WTC11 (cell line): ENCODE data around the gene SLC7A10. TPM values are rescaled to one million over a fixed set of nuclear protein-coding genes. Genes with fewer than 3 reads are reported as not detected.

ENCODE experiments used
- ATAC-seq: fragments of 200-7000 bp; cut with Tn5 transposase; 2 replicates; pipeline ENCODE4 v1.10.0; 2021; ENCODE audit warnings: mild to moderate bottlenecking, moderate library complexity
- CTCF ChIA-PET: fragments of 300-600 bp; sonication (Branson Sonifier 250); formaldehyde crosslinking; loops from one replicate; lab custom pipeline; 2021; ENCODE audit warnings: antibody characterized with exemption; lab: Charles Lee
- POLR2A ChIA-PET: fragments of 350-600 bp; sonication (Branson Sonifier 250); formaldehyde crosslinking; loops from one replicate; lab custom pipeline; 2021; ENCODE audit warnings: antibody characterized with exemption; lab: Charles Lee
- DNase-seq: peaks from one replicate; pipeline ENCODE4 v3.0.0; 2021; ENCODE audit warnings: low spot score
- H3K27ac Mint-ChIP-seq: 2 replicates; pipeline ENCODE4 v1.8.0; 2021; ENCODE audit warnings: mixed read lengths
- H3K27me3 Mint-ChIP-seq: 2 replicates; pipeline ENCODE4 v1.8.0; 2021; ENCODE audit warnings: low read depth, mild to moderate bottlenecking, moderate library complexity, mixed read lengths
- H3K36me3 Mint-ChIP-seq: 2 replicates; pipeline ENCODE4 v1.8.0; 2021; ENCODE audit warnings: mixed read lengths
- H3K4me1 Mint-ChIP-seq: 2 replicates; pipeline ENCODE4 v1.8.0; 2022; ENCODE audit warnings: mixed read lengths
- H3K4me3 Mint-ChIP-seq: 2 replicates; pipeline ENCODE4 v1.8.0; 2021; ENCODE audit warnings: mild to moderate bottlenecking, moderate library complexity, mixed read lengths
- H3K9me3 Mint-ChIP-seq: 2 replicates; pipeline ENCODE4 v1.8.0; 2021; ENCODE audit warnings: mixed read lengths
- CBFB ChIP-seq: sonication (generic); formaldehyde crosslinking; IDR thresholded peaks from 2 replicates; pipeline ENCODE4 v1.8.1; 2022; ENCODE audit warnings: mild to moderate bottlenecking, low read depth, missing genetic modification reagents
- CDX4 ChIP-seq: fragments of 250-450 bp; sonication (Bioruptor Pico); IDR thresholded peaks from 2 replicates; pipeline ENCODE4 v1.9.0; 2021; ENCODE audit warnings: moderate library complexity, mild to moderate bottlenecking, inconsistent platforms, borderline replicate concordance
- CREM ChIP-seq: sonication (generic); formaldehyde crosslinking; IDR thresholded peaks from 2 replicates; pipeline ENCODE4 v1.8.1; 2022; ENCODE audit warnings: mild to moderate bottlenecking, missing genetic modification reagents, moderate library complexity
- CTCF ChIP-seq: fragments of 200-600 bp; IDR thresholded peaks from 2 replicates; pipeline ENCODE4 v1.8.0; 2022; ENCODE audit warnings: antibody characterized with exemption
- ESRRA ChIP-seq: sonication (generic); formaldehyde crosslinking; IDR thresholded peaks from 2 replicates; pipeline ENCODE4 v1.8.1; 2022; ENCODE audit warnings: mild to moderate bottlenecking, missing genetic modification reagents, borderline replicate concordance
- FOXP1 ChIP-seq: sonication (generic); formaldehyde crosslinking; IDR thresholded peaks from 2 replicates; pipeline ENCODE4 v1.8.0; 2022; ENCODE audit warnings: missing genetic modification reagents, mild to moderate bottlenecking, moderate library complexity, borderline replicate concordance
- GABPB1 ChIP-seq: sonication (generic); formaldehyde crosslinking; IDR thresholded peaks from 2 replicates; pipeline ENCODE4 v1.8.1; 2023; ENCODE audit warnings: mild to moderate bottlenecking, missing genetic modification reagents
- GRHL2 ChIP-seq: fragments of 250-450 bp; sonication (Bioruptor Pico); IDR thresholded peaks from 2 replicates; pipeline ENCODE4 v1.8.0; 2022; ENCODE audit warnings: mild to moderate bottlenecking, moderate library complexity; ENCODE audit not compliant: insufficient replicate concordance, severe bottlenecking
- HMGXB4 ChIP-seq: sonication (generic); formaldehyde crosslinking; IDR thresholded peaks from 2 replicates; pipeline ENCODE4 v1.8.1; 2023; ENCODE audit warnings: mild to moderate bottlenecking, moderate library complexity, missing genetic modification reagents
- RORB ChIP-seq: fragments of 250-450 bp; sonication (Bioruptor Pico); IDR thresholded peaks from 2 replicates; pipeline ENCODE4 v1.9.0; 2021; ENCODE audit warnings: mild to moderate bottlenecking
- SMAD3 ChIP-seq: sonication (generic); formaldehyde crosslinking; IDR thresholded peaks from 2 replicates; pipeline ENCODE4 v1.8.0; 2022; ENCODE audit warnings: missing genetic modification reagents, mild to moderate bottlenecking, borderline replicate concordance
- SP1 ChIP-seq: sonication (generic); formaldehyde crosslinking; conservative IDR thresholded peaks from 2 replicates; pipeline ENCODE4 v1.8.1; 2022; ENCODE audit warnings: missing genetic modification reagents
- ZNF263 ChIP-seq: sonication (generic); formaldehyde crosslinking; IDR thresholded peaks from 2 replicates; pipeline ENCODE4 v1.8.1; 2022; ENCODE audit warnings: low read depth, mild to moderate bottlenecking, moderate library complexity, missing genetic modification reagents
- ZNF317 ChIP-seq: sonication (generic); formaldehyde crosslinking; IDR thresholded peaks from 2 replicates; pipeline ENCODE4 v1.8.1; 2023; ENCODE audit warnings: low read depth, mild to moderate bottlenecking, moderate library complexity, missing genetic modification reagents, borderline replicate concordance
- ZNF512 ChIP-seq: sonication (generic); formaldehyde crosslinking; IDR thresholded peaks from 2 replicates; pipeline ENCODE4 v1.8.1; 2022; ENCODE audit warnings: missing genetic modification reagents, borderline replicate concordance
- total RNA-seq: library from RNA; stranded (reverse); gene quantifications from 3 replicates; pipeline ENCODE4 v1.2.3, GENCODE V29; 2021
- TF ChIP-seq, protein P1 (sequence below): sonication (generic); formaldehyde crosslinking; IDR thresholded peaks from 2 replicates; pipeline ENCODE4 v1.8.1; 2023; ENCODE audit warnings: mild to moderate bottlenecking, missing genetic modification reagents, moderate library complexity
- TF ChIP-seq, protein P2 (sequence below): sonication (generic); formaldehyde crosslinking; IDR thresholded peaks from 2 replicates; pipeline ENCODE4 v1.8.0; 2022; ENCODE audit warnings: mild to moderate bottlenecking, missing genetic modification reagents
- TF ChIP-seq, protein P3 (sequence below): sonication (generic); formaldehyde crosslinking; conservative IDR thresholded peaks from 2 replicates; pipeline ENCODE4 v1.8.1; 2022; ENCODE audit warnings: mild to moderate bottlenecking, missing genetic modification reagents

SLC7A10 gene
- total RNA-seq, 1 experiment from 2014 or later = 4.2 TPM

DNA sequence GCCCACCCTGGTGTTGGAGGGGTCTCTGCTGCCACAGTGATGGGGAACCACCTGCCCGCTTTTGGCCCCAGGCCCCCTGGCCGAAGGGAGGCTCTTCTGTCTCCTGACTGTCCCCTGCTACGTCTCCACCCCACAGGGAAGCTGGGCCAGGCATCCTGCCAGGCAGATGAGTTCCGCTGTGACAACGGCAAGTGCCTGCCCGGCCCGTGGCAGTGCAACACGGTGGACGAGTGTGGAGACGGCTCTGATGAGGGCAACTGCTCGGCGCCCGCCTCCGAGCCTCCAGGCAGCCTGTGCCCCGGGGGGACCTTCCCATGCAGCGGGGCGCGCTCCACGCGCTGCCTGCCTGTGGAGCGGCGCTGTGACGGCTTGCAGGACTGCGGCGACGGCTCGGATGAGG is 20.5 kb downstream of the SLC7A10 start:
- H3K4me3 Mint-ChIP-seq = no peak overlapping the region
- H3K36me3 Mint-ChIP-seq = peaks cover 11% of the 10 kb centered on the region
- H3K9me3 Mint-ChIP-seq = 0 out of 2 replicates have a peak, but pooled peaks cover 4% of the 10 kb centered on the region
- DNase-seq (no peak), ATAC-seq (no peak)
- TF ChIP-seq, protein P1, sequence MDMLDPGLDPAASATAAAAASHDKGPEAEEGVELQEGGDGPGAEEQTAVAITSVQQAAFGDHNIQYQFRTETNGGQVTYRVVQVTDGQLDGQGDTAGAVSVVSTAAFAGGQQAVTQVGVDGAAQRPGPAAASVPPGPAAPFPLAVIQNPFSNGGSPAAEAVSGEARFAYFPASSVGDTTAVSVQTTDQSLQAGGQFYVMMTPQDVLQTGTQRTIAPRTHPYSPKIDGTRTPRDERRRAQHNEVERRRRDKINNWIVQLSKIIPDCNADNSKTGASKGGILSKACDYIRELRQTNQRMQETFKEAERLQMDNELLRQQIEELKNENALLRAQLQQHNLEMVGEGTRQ = no peak
- TF ChIP-seq, protein P2, sequence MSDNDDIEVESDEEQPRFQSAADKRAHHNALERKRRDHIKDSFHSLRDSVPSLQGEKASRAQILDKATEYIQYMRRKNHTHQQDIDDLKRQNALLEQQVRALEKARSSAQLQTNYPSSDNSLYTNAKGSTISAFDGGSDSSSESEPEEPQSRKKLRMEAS (CRISPR knock-in tag) = no peak
- TF ChIP-seq SMAD3 (CRISPR knock-in tag) (no peak), GABPB1 (CRISPR knock-in tag) (no peak), SP1 (CRISPR knock-in tag) (no peak), CBFB (CRISPR knock-in tag) (no peak), CDX4 (no peak), GRHL2 (no peak)
- no peak overlapping the region for H3K27ac Mint-ChIP-seq
- H3K27me3 Mint-ChIP-seq = no peaks in the 10 kb centered on the region; the same call in 1 of the 2 replicates
- H3K4me1 Mint-ChIP-seq = no peaks in the 10 kb centered on the region
- ChIA-PET POLR2A (no interaction called here), CTCF (no interaction called here)

DNA sequence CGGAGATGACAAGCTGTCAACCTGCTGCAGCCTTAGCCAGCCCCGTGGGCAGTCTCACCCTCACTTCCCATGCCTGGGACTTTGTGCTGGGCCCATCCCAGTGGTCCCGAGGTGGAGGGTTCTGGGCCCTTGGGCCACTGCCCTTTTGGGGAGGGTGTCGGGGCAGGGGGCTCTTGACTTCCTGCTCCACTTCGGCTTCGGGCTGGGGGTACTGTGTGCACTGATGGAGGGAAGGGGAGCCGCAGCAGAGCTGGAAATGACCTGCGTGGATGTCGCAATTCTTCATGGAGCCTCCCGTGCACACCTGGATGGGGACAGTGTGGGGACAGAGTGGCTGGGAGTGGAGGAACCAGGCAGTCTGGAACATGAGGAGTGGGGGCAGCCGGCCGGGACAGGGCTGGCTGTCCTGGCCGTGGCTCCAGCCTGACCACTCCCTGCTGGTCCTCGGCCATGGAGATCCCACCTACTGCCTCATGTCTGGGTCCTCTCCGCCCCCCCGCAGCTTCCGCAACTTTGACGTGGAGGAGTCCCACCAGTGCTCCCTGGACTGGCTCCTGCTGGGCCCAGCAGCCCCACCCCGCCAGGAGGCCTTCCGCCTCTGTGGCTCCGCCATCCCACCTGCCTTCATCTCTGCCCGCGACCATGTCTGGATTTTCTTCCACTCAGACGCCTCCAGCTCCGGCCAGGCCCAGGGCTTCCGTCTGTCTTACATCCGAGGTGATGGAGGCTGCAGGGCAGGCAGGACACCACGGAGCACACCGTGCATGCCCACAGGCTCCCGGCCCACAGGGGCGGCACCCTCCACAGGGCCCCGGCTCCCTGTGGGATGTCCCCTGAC is 21.3 kb downstream of the SLC7A10 start:
- no peak overlapping the region for H3K27ac Mint-ChIP-seq
- POLR2A ChIA-PET = no interaction called here
- TF ChIP-seq CREM (CRISPR knock-in tag) = no peak
- no peak for TF ChIP-seq HMGXB4 (CRISPR knock-in tag)
- TF ChIP-seq ZNF317 = no peak
- no peak for TF ChIP-seq ZNF263 (CRISPR knock-in tag)
- no peak for TF ChIP-seq FOXP1 (CRISPR knock-in tag)
- TF ChIP-seq, protein P3, sequence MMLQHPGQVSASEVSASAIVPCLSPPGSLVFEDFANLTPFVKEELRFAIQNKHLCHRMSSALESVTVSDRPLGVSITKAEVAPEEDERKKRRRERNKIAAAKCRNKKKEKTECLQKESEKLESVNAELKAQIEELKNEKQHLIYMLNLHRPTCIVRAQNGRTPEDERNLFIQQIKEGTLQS (CRISPR knock-in tag) = no peak
- no peak for TF ChIP-seq RORB (CRISPR knock-in tag)
- no peak for TF ChIP-seq ZNF512 (CRISPR knock-in tag)
- no peak for TF ChIP-seq CTCF
- TF ChIP-seq ESRRA (CRISPR knock-in tag) = no peak
- TF ChIP-seq, all 79 proteins: peak for 0
- H3K27me3 Mint-ChIP-seq = no peaks in the 10 kb centered on the region; the same call in 1 of the 2 replicates
- CTCF ChIA-PET = interaction anchor here (0.6 to 1.5 kb wide), 2 partner anchors 12 to 70 kb away, joined by 3 to 5 read pairs; no protein-coding TSS in a partner anchor
- peaks cover 11% of the 10 kb centered on the region for H3K36me3 Mint-ChIP-seq
- H3K4me1 Mint-ChIP-seq = no peaks in the 10 kb centered on the region
- H3K9me3 Mint-ChIP-seq = 0 out of 2 replicates have a peak, but pooled peaks cover 4% of the 10 kb centered on the region
- no peak for ATAC-seq
- no peak overlapping the region for H3K4me3 Mint-ChIP-seq
- DNase-seq = no peak
